NT2/D1 (cell line): ENCODE measurements around the gene PALB2.

Experiments
- DNase-seq: peaks from one replicate; pipeline ENCODE4 v3.0.0-alpha.2; 2011; ENCODE audit warnings: low read depth, low spot score
- H3K27me3 ChIP-seq: 2 replicates; pipeline ENCODE4 v1.6.0; 2011; ENCODE audit warnings: mild to moderate bottlenecking; ENCODE audit not compliant: insufficient read length, insufficient read depth
- H3K36me3 ChIP-seq: 2 replicates; pipeline ENCODE4 v1.6.1; 2011; ENCODE audit warnings: mild to moderate bottlenecking, low read length, mixed read lengths; ENCODE audit not compliant: insufficient read depth, insufficient read length
- H3K4me1 ChIP-seq: 2 replicates; pipeline ENCODE4 v1.5.1; 2011; ENCODE audit not compliant: insufficient read depth, insufficient read length
- H3K4me3 ChIP-seq: 2 replicates; pipeline ENCODE4 v1.5.1; 2011; ENCODE audit warnings: low read depth; ENCODE audit not compliant: insufficient read length
- H3K9ac ChIP-seq: 2 replicates; pipeline ENCODE4 v1.6.0; 2011; ENCODE audit warnings: low read depth; ENCODE audit not compliant: insufficient read length
- H3K9me3 ChIP-seq: 2 replicates; pipeline ENCODE4 v1.5.1; 2011; ENCODE audit warnings: mild to moderate bottlenecking, low read length; ENCODE audit not compliant: insufficient read depth
- SUZ12 ChIP-seq: IDR thresholded peaks from 2 replicates; pipeline ENCODE4 v1.6.1; 2011; ENCODE audit not compliant: insufficient read length, insufficient read depth; ENCODE audit errors: extremely low read depth
- YY1 ChIP-seq: IDR thresholded peaks from 2 replicates; pipeline ENCODE4 v1.6.1; 2011; ENCODE audit not compliant: insufficient read length, insufficient read depth
- ZNF274 ChIP-seq: IDR thresholded peaks from 2 replicates; pipeline ENCODE4 v1.6.1; 2011; ENCODE audit warnings: mild to moderate bottlenecking, low read depth, low read length

PALB2 gene

DNA sequence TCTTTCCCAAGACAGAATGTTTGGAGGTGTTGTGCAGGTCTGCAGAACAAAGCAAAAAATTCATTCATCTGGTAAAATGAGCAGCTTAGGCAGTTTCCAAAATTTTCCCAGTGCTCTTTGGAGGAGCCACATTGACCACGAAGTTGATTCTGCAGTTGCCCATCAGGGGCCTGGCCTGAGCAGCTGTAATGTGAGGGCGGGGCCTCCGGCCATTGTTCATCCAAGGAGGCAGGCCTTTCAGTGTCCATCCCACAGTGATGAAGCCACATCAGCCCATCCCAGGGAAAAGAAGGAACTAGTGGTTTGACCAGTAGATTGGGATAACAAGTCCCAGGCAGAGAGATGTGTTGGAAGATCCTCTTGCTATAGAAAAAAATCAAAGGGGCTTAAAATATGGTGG is 73.5 kb downstream of the PALB2 start:
- Histone ChIP-seq H3K36me3 (peaks cover 97% of the 10 kb centered on the region), H3K9ac (no peak overlapping the region), H3K4me1 (no peaks in the 10 kb centered on the region), H3K9me3 (no peaks in the 10 kb centered on the region), H3K4me3 (no peak overlapping the region), H3K27me3 (no peaks in the 10 kb centered on the region)
- TF ChIP-seq ZNF274 (no peak), SUZ12 (no peak), YY1 (no peak)
- DNase-seq = no peak

DNA sequence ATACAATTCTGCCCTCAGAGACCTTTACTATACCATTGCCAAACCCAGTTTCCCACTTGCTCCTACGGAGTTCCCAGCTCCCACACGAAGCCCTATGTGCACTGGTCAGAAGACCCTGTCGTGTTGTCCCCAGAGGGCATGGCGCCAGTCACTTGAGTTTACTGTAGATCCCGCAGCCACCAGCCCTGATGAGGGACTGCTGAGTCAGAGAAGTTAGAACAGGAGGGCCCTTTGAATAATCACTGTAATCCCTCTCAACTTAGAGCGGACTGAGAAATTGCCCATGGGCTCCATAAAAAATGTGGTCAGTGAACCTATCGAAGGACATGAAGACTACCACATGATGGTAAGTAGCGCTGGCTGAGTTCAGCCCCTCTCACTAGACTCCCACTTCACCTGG is 74.4 kb downstream of the PALB2 start:
- Histone ChIP-seq H3K9me3 (no peaks in the 10 kb centered on the region), H3K27me3 (no peaks in the 10 kb centered on the region), H3K4me1 (no peaks in the 10 kb centered on the region), H3K9ac (no peak overlapping the region), H3K36me3 (peaks cover 97% of the 10 kb centered on the region), H3K4me3 (no peak overlapping the region)
- TF ChIP-seq SUZ12 = no peak
- no peak for TF ChIP-seq ZNF274
- TF ChIP-seq YY1 = no peak
- DNase-seq = no peak

DNA sequence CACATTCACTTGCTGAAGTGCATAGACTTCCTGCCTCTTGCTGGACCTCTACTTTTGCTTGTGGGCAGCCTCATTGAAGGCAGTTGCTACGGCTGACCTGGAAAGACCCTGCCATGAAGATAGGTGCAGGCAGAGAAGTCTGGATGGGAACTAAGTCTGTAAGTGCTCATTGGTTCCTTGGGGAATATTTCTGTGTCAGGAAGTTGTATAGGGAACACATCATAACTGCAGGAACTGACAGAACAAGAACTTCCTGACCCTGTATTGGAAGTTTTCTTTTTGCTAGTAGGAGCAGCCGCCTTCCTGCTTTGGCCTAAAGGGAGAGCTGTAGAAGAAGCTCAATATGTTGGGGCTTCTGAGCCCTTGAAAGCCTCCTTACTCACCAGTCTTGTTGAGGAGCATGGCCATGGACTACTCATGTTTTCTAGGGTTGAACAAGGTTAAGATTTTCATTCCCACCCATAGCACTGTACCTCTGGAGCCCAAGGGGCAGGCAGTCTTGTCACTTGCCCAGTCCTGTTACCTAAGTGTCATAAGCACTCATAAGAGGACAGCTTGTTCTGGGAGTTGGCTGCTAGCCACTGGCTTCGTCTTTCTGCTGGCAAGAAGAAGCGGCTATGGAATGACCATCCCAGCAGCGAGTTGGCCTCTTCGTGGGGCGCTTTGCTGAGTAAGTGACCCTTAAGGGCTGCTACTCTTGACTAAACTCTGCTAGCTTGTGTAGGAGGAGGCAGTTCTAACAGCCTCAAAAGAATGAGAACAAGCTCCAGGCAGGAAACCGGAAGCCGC is 76.3 kb downstream of the PALB2 start:
- no peaks in the 10 kb centered on the region for H3K4me1 ChIP-seq
- H3K27me3 ChIP-seq = no peaks in the 10 kb centered on the region
- no peak for DNase-seq
- peaks cover 97% of the 10 kb centered on the region for H3K36me3 ChIP-seq
- TF ChIP-seq YY1 = no peak
- TF ChIP-seq ZNF274 = no peak
- TF ChIP-seq SUZ12 = no peak
- no peak overlapping the region for H3K9ac ChIP-seq
- H3K4me3 ChIP-seq = no peak overlapping the region
- no peaks in the 10 kb centered on the region for H3K9me3 ChIP-seq

DNA sequence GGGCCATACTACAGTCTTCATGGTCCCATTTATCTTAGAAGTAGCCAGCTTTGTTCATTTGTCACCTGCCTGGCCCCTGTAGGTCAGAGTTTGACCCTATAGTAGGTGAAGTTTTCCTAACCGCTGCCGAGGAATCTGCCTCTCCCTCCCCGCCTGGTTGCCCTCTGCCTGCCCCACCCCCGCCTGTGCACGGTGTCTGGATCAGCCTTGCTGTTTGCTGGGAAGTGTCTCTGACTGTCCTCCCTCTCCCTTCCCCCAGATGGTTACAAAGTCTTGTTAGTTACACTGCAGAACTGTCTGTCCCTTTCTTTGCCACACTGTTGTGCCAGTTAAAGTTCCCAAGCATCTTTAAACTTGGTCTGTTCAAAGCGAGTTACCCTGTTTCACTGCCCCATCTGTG is 77.9 kb downstream of the PALB2 start:
- Histone ChIP-seq H3K9ac (no peak overlapping the region), H3K27me3 (no peaks in the 10 kb centered on the region), H3K4me3 (no peak overlapping the region), H3K9me3 (no peaks in the 10 kb centered on the region), H3K4me1 (no peaks in the 10 kb centered on the region), H3K36me3 (peaks cover 98% of the 10 kb centered on the region)
- no peak for DNase-seq
- TF ChIP-seq SUZ12 (no peak), YY1 (no peak), ZNF274 (no peak)

DNA sequence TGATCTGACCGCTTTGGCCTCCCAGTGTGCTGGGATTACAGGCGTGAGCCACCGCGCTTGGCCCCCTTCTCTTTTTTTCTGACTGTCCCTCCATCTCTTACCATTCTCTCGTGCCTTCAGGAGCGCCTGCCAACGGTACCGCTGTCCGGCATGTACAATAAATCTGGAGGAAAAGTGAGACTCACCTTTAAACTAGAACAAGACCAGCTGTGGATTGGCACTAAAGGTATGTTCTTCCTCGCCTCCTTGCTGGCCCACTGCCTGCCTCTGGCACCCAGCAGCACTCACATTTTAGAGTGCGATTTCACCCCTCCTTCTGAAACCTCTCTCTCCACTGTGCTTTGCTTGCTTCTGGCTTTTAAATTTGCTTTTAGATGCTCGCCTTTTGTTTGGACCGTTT is 78.6 kb downstream of the PALB2 start:
- no peak for DNase-seq
- no peaks in the 10 kb centered on the region for H3K27me3 ChIP-seq
- H3K9me3 ChIP-seq = no peaks in the 10 kb centered on the region
- no peaks in the 10 kb centered on the region for H3K4me1 ChIP-seq
- no peak overlapping the region for H3K4me3 ChIP-seq
- H3K9ac ChIP-seq = peak overlapping the region; percentile 12
- H3K36me3 ChIP-seq = peaks cover 94% of the 10 kb centered on the region
- no peak for TF ChIP-seq YY1
- no peak for TF ChIP-seq SUZ12
- no peak for TF ChIP-seq ZNF274

DNA sequence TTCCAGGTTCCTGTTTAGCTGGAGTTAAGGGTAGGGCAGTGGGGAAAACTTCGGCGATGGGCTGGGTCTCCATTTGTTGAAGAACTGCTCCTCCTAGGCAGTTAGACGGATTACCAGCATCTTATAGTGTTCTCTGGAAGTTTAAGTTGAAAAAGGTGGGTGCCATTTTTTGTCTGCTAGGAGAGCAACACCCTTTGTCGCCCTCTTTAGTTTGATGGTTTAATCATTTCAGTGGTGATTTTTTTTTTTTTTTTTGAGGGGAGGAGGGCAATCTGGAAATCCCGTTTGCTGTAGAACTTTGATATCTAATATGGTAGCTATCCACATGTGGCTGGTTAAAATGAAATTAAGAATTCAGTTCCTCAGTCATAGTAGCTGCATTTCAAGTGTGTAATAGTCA is 79.5 kb downstream of the PALB2 start:
- no peak for DNase-seq
- no peak overlapping the region for H3K9ac ChIP-seq
- H3K36me3 ChIP-seq = peaks cover 86% of the 10 kb centered on the region
- no peak for TF ChIP-seq ZNF274
- no peak for TF ChIP-seq SUZ12
- no peak for TF ChIP-seq YY1
- H3K4me1 ChIP-seq = no peaks in the 10 kb centered on the region
- no peak overlapping the region for H3K4me3 ChIP-seq
- no peaks in the 10 kb centered on the region for H3K27me3 ChIP-seq
- no peaks in the 10 kb centered on the region for H3K9me3 ChIP-seq

DNA sequence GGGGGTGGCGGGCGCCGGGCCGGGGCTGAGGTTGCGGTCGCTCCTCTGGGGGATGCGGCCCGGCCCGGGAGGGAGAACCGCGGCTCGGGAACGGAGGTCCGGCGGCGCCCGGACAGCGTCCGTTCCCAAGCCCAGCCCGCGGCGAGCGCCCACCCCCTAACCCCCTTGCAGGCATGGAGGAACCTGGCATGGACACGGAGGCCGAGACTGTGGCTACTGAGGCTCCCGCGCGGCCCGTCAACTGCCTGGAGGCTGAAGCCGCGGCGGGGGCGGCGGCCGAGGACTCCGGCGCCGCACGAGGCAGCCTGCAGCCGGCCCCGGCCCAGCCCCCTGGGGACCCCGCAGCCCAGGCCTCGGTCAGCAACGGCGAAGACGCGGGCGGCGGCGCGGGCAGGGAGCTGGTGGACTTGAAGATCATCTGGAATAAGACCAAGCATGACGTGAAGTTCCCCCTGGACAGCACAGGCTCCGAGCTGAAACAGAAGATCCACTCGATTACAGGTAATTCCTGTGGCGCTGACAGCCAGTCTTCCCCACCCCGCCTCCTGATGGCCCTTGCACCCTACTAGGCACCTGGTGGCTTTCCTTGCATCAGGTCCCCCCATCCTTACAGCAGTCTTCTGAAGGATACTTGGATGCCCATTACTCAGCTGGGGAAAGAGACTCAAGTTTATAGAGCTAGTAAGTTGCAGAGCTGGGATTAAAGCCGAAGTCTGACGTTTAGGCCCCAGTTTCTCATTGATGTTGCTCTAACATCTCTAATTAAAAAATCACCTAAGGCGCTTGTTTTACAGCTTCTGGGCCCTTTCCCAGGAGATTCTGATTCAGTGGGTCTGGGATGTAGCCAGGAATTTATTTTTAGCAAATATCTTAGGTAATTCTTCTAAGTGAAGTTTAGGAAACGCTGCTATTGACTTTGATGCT is 83.1 kb downstream of the PALB2 start:
- Histone ChIP-seq H3K9me3 (no peaks in the 10 kb centered on the region), H3K4me1 (no peaks in the 10 kb centered on the region), H3K27me3 (no peaks in the 10 kb centered on the region), H3K4me3 (peak overlapping the region; percentile 94), H3K9ac (peak overlapping the region; percentile 97), H3K36me3 (peaks cover 87% of the 10 kb centered on the region)
- TF ChIP-seq YY1 (no peak), ZNF274 (no peak), SUZ12 (no peak)
- no peak for DNase-seq
